HepG2 (cell line): ENCODE measurements around the gene HIRA. TPM values are rescaled to one million over a fixed set of nuclear protein-coding genes. Genes with fewer than 3 reads are reported as not detected.
A peak's percentile ranks its signal among the peaks of the same experiment; 100 is the strongest.

Source experiments
- AGO1 ChIP-seq: fragments of 200-400 bp; formaldehyde crosslinking; IDR thresholded peaks from 2 replicates; pipeline ENCODE4 v1.6.1; 2017; ENCODE audit warnings: mild to moderate bottlenecking, low read depth, low read length, moderate library complexity; ENCODE audit not compliant: poor library complexity, severe bottlenecking
- CBX2 ChIP-seq, 2 experiments: fragments of 200-600 bp in 1 of 2; sonication (generic); formaldehyde crosslinking in 1 of 2; IDR thresholded peaks; 2 replicates each; pipeline versions ENCODE4 v1.7.0 to v1.8.1; 2018 to 2022; ENCODE audit warnings: low read depth in 2 of 2, low read length in 1 of 2, mild to moderate bottlenecking in 1 of 2, missing genetic modification reagents in 1 of 2
- CEBPB ChIP-seq: IDR thresholded peaks from 2 replicates; pipeline ENCODE4 v1.6.1; 2011; ENCODE audit warnings: low read depth, low read length, improper control_type of control experiment, borderline replicate concordance
- CHD2 ChIP-seq: IDR thresholded peaks from 2 replicates; pipeline ENCODE4 v1.6.1; 2011; ENCODE audit warnings: low read depth, low read length, improper control_type of control experiment
- ETS1 ChIP-seq: sonication (generic); formaldehyde crosslinking; IDR thresholded peaks from 2 replicates; pipeline ENCODE4 v1.4.0; 2020; ENCODE audit warnings: missing genetic modification reagents
- HMGXB3 ChIP-seq: sonication (generic); formaldehyde crosslinking; IDR thresholded peaks from 2 replicates; pipeline ENCODE4 v1.4.0; 2020; ENCODE audit warnings: missing genetic modification reagents, borderline replicate concordance
- HNRNPL ChIP-seq: fragments of 200-400 bp; formaldehyde crosslinking; IDR thresholded peaks from 2 replicates; pipeline ENCODE4 v1.6.1; 2017; ENCODE audit warnings: mild to moderate bottlenecking, low read depth, low read length
- MBD4 ChIP-seq: IDR thresholded peaks from 2 replicates; pipeline ENCODE4 v1.6.1; 2012; ENCODE audit warnings: low read length, inconsistent platforms, borderline replicate concordance
- TFAP4 ChIP-seq: sonication (generic); IDR thresholded peaks from 2 replicates; pipeline ENCODE4 v1.6.1; 2016; ENCODE audit warnings: low read depth, borderline replicate concordance
- ZFP37 ChIP-seq: sonication (generic); formaldehyde crosslinking; IDR thresholded peaks from 2 replicates; pipeline ENCODE4 v1.4.0; 2020; ENCODE audit warnings: missing genetic modification reagents, borderline replicate concordance
- ZNF280D ChIP-seq: sonication (generic); formaldehyde crosslinking; IDR thresholded peaks from 2 replicates; pipeline ENCODE4 v1.5.1; 2020; ENCODE audit warnings: mild to moderate bottlenecking, missing genetic modification reagents
- ZNF331 ChIP-seq: sonication (generic); formaldehyde crosslinking; IDR thresholded peaks from 2 replicates; pipeline ENCODE4 v1.4.0; 2020; ENCODE audit warnings: missing genetic modification reagents
- ZNF629 ChIP-seq: sonication (generic); formaldehyde crosslinking; conservative IDR thresholded peaks from 2 replicates; pipeline ENCODE4 v1.5.0; 2020; ENCODE audit warnings: missing genetic modification reagents
- polyA plus RNA-seq, 8 experiments: library from polyadenylated mRNA; depleted of rRNA in 3 of 8; stranded (reverse) in 7 of 8; unstranded in 1 of 8; fragments of >200 nt; fragmentation: Illumina TruSeq in 4 of 8; extraction: Trizol in 4 of 8; gene quantifications; 2 replicates each; pipeline versions ENCODE4 v1.2.1 to v1.2.3, GENCODE V29; 2011 to 2016; ENCODE audit warnings: low read depth in 4 of 8, missing spikeins in 1 of 8, mixed read lengths in 1 of 8; ENCODE audit not compliant: insufficient read depth in 1 of 8
- total RNA-seq, 5 experiments: library from RNA; depleted of rRNA; stranded (reverse); fragments of >200 nt; fragmentation: Illumina TruSeq; extraction: Trizol; gene quantifications; 2 replicates each; pipeline ENCODE4 v1.2.3, GENCODE V29; 2016; ENCODE audit warnings: low read depth in 1 of 5

Gene HIRA
- total and polyA plus RNA-seq, 2 of the 13 experiments (the other 11 are each of a cell fraction or from before 2014, with no cell fraction given), result 21.5 to 29.2 TPM

GRCh38 chr22:19447330-19448075 is 16.0 kb upstream of the HIRA start, which contains the start of gene C22orf39 (continued):
- no peak for TF ChIP-seq ETS1 (CRISPR knock-in tag)
- TF ChIP-seq CBX2 (IDR thresholded peaks at IDR 0.05; ENCODE audit: low read depth, low read length), result no peak
- TF ChIP-seq CBX2 (CRISPR knock-in tag; IDR thresholded peaks at IDR 0.05; ENCODE audit: low read depth), result no peak
- no peak for TF ChIP-seq ZNF629 (CRISPR knock-in tag)
- no peak for TF ChIP-seq HMGXB3 (CRISPR knock-in tag)
- TF ChIP-seq AGO1, result peak; percentile 82
- no peak for TF ChIP-seq CHD2
- no peak for TF ChIP-seq CEBPB
- no peak for TF ChIP-seq MBD4
- 0 out of 2 replicates have a peak, but pooled peaks have one; percentile 20 for TF ChIP-seq ZNF280D
- TF ChIP-seq HNRNPL, result no peak
- no peak for TF ChIP-seq TFAP4
- no peak for TF ChIP-seq ZNF331
- TF ChIP-seq ZFP37 (CRISPR knock-in tag), result peak; percentile 18; the same call in 1 of the 2 replicates
